Stimulated activated CD8-positive, alpha-beta memory T cell treated with anti-CD3 and anti-CD28 coated beads, Interleukin-15, amount 100 ng/mL, for 24 hours (primary cell): ENCODE results near the gene ZNF774.
"Not testable (repeated sequence)": the region's sequence is repeated elsewhere in the genome, so short reads cannot be mapped to it uniquely, and the experiment has no call there.

Source experiments
- DNase-seq: peaks from one replicate; pipeline ENCODE4 v3.0.0-alpha.2; 2020; ENCODE audit warnings: low read depth

Gene ZNF774

GRCh38 chr15:90347431-90348065, 4.5 kb upstream of the ZNF774 start:
- not testable (repeated sequence) for DNase-seq

DNA sequence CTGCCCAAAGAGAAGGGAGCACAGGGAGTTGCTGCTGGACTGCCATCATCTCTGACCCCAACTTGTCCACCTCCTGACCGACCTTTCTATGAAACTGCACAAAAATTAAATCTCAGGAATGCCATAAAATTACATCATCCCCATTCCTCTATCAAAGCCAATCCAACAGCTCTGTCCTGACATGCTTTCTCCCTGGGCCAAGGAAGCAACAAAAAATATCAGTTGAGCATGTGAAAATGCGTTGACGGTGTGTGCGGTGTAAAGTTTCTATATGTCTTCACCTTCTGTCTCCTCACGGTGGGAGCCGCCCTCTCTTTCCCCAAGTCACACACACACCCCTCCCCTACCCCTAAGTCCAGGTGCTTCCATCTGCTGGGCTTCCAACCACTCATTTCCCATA, 3.6 kb upstream of the ZNF774 start:
- no peak for DNase-seq

DNA sequence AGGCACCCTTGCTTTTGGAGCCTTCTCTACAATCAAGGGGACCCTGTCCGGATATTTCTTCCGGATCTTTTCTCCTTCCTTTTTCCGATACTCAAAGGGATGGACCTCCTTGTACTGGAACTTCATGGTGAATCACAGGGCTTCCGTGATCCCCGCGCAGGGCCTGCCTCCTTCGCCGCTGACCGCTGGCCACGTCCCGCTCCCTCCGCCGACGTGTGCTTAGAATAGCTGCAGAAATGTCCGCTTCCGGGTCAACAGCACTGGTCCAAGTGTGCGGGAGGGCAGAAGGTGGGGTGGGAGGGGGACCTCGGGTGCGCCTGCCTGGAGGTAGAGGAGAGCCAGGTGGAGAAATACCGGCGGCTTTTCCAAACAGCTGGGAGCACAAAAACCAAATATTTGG, 3.0 kb upstream of the ZNF774 start:
- no peak for DNase-seq

GRCh38 chr15:90349821-90350220, 2.3 kb upstream of the ZNF774 start:
- DNase-seq = no peak

- no peak for DNase-seq
Measured at GRCh38 chr15:90351479-90352106, 491 bp upstream of the ZNF774 start.

DNA sequence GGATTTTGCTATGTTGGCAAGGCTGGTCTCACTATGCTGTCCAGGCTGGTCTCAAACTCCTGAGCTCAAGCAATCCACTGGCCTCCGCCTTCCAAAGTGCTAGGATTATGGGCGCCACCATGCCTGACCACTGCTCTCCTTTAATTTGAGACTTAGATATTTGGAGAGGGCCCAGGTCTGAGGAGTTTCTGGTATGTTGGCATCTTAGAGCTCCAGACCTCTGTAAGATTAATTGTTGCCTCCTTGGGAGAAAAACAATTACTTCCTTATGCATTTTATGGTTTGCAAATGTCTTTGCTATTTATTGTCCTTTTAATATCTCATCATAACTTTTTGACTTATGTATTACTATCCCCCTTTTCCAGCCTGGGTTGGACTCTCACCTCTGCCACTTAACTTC, 2.9 kb downstream of the ZNF774 start:
- DNase-seq = no peak

- no peak for DNase-seq
Measured at GRCh38 chr15:90358124-90359033, 6.3 kb downstream of the ZNF774 start.

GRCh38 chr15:90360746-90361145, 8.7 kb downstream of the ZNF774 start:
- DNase-seq = no peak

GRCh38 chr15:90362936-90363212, 10.8 kb downstream of the ZNF774 start:
- no peak for DNase-seq

GRCh38 chr15:90364251-90364650, 12.2 kb downstream of the ZNF774 start:
- DNase-seq = no peak

- no peak for DNase-seq
Measured at GRCh38 chr15:90365414-90366055, 13.5 kb downstream of the ZNF774 start.

DNA sequence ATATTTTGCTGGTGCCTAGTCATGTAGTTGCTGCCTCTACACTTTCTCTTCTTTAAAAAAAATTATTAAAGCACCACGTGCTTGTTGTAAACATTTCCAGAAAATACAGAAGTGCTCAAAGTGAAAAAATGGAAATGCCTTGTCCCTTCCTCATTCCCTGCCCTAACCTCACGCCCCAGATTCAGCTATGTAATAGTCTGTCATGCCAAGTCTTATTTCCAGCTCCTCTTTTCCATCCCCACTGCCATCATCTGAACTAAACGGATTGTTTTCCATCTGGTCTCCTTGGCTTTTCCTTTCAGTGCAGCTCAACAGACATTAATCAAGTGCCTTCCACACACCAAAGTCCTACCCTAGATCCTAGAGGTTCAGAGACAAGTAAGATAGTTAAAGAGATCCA, 15.5 kb downstream of the ZNF774 start:
- no peak for DNase-seq

DNA sequence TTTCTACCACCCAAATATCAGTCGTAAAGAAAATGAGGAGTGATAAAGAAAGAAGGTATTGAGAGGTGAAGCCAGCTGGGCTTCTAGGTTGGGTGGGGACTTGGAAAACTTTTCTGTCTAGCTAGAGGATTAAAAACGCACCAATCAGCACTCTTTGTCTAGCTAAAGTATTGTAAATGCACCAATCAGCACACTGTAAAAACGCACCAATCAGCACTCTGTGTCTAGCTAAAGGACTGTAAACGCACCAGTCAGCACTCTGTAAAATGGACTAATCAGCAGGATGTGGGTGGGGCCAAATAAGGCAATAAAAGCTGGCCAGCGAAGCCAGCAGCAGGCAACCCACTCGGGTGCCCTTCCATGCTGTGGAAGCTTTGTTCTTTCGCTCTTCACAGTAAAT, 23.0 kb downstream of the ZNF774 start:
- DNase-seq = no peak

DNA sequence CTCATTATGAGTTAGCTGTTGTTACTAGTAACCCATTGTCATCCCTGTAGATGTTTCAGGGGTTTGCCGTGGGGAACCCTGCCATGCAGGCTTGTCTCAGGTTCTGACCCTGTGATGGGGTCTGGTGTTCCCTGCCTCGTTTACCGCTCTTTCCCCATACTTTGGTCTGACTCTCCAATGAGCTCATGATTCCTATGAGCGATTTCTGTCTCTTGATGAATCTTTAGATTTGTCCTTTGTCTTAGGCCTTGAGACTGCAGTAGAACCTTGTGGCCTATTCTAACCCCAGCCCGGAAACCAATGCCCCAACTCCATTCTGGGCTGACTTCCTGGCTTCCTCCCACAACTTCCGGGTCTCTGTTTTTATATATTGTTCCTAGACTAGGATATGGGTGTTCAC, 24.7 kb downstream of the ZNF774 start:
- DNase-seq = no peak

DNA sequence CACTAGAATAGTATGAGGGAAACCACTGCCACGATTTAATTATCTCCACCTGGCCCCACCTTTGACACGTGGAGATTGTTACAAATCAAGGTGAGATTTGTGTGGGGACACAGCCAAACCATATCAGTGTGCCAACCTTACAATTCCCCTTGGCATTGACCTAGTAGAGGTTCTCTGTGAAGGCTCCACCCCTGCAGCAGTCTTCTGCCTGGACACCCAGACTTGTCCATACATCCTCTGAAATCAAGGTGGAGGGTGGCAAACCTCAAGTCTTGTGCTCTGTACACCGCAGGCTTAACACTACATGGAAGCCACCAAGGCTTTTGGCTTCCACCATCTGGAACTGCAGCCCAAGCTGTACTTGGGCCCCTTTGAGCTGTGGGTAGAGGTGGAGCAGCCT, 27.2 kb downstream of the ZNF774 start:
- DNase-seq = no peak

DNA sequence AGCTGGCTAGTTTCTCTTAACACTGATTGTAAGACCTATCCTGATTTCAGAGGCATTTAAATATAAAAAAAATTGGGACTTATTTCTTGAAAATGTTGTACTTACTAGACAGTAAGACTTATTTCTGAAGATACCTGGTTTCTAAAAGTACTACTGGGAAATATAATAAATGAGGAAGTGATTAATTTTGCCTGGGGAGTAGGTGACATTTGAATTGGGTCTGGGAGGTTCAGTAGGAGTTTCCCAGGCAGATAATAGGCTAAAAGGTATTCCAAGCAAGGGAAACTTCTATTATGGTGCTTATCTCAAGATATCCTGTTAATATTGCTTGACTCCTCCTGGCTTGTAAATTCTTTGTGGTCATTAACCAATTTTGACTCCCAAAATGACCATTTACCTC, 29.4 kb downstream of the ZNF774 start:
- no peak for DNase-seq

GRCh38 chr15:90382320-90382719, 30.2 kb downstream of the ZNF774 start:
- DNase-seq = no peak

- DNase-seq = no peak
Measured at GRCh38 chr15:90386221-90386620, 34.1 kb downstream of the ZNF774 start.

DNA sequence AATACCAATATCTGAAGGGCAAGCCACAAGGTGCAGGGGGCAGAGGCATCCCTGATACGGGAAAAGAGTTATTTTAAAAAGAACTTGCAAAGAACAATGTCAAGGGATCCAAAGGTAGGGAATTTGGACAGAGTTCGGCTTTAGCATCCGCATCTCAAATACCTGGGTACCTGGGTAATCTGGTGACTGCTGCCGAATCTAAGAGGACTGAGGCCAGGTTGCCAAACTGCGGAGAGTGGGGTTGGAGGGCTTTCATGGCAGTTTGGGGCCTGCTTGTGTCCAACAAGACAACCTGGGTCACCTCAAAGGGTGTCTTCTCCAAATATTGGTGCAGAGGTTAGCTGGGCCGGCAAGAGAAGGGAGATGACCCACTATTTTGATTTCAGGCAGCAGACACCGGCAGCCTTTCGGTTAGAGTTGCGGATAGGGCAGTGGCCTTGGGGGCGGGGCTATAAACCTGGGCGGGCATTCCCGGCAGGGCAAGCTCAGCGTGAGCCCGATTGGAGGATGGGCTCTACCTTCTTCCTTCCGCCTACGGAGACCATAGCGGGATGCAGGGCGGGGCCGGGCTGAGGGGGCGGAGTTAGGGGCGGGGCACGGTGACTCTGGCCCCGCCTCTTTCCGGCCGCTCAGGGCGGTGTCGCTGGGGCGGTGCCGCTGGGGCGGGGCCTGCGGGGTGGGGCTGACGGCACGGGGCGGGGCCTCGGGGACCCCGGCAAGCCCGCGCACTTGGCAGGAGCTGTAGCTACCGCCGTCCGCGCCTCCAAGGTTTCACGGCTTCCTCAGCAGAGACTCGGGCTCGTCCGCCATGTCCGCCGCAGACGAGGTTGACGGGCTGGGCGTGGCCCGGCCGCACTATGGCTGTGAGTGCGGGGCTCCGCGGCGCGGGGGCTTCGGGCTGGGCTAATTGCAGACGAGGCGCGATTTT, 35.7 kb downstream of the ZNF774 start, which contains the start of gene IQGAP1:
Gene IQGAP1 (plus strand): TSS at position 709 of the 928 bp plus-strand sequence. CDS start 100 bp downstream, at position 809.
- DNase-seq = peak; percentile 96

DNA sequence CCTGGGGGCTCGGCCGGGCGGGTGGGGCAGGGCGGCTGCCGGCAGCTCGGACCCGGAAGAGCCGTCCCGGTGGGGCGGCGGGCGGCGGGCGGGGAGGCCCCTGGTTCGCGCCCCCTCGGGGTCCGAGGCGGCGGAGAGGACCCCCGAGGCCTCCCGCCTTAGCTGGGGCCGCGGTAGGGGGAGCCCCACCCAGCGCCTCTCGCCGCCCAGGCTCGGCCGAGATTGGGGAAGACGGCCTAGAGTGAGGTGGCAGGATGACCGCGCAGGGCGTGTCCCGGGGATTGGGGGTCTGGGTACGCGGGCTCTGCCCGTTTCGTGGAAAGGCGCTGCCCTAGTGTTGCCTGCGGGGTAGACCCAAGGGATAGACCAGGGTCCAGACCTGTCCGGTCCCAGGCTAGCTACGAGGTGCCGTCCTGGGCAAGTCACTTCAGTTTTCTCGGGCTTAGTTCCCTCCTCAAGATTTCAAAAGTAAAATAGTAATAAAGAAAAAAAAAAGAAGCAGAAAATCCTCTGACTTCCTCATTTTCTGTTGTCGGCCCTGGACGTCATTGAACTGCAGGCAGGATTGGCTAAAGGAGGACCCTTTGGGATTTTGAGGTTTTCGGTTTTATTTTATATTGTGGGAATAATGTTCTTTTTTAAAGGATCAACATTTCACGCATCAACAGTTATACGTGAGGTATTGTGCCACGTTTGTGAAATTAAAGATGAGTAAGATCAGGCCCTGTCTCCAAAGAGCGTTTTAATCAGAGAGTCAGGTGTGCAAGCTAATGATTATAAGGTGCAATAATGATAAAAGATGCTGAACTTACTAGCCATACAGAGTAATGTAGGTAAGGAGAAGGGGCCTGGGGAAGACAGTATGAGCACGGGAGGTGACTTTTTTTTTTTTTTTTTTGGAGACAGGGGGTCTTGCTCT, 36.6 kb downstream of the ZNF774 start:
- DNase-seq = no peak
